Measurements from ENCODE around the gene SEC23A.
A peak's percentile ranks its signal among the peaks of the same experiment; 100 is the strongest.
"Not testable (repeated sequence)": the region's sequence is repeated elsewhere in the genome, so short reads cannot be mapped to it uniquely, and the experiment has no call there.

The SEC23A gene

GRCh38 chr14:39102969-39103957 is at the start of gene SEC23A:
SEC23A (minus strand) TSS chr14:39103235; CDS start chr14:39096118, 7,117 bp downstream.
- peak; percentile 58 to 70 for DNase-seq (ENCODE audit: low read depth in 2 of 2, low spot score in 1 of 2)

DNA sequence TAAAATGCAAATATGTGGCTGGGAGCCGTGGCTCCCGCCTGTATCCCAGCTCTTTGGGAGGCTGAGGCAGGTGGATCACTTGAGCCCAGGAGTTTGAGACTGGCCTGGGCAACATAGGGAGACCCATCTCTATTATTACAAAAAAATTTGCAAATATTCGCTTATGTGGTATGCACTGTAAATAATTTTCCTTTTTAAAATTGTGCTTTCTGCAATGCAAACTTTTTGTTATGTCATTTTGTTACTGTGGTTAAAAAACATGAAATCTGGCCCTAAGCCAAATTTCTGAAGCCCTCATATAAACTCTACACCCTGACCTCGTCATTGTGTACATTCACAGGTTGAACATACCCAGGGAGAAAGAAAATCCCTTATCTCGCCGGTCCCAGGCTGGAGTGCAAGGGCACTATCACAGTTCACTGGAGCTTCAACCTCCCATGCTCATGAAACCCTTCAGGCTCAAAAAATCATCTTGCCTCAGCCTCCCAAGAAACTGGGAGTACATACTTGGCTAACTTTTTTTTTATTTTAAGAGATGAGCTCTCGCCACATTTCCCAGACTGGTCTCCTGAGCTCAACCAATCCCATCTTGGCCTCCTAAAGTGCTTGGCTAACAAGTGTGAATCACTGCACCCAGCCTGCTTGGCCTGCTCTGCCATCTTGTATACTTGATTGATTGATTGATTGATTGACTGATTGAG is 42.4 kb upstream of the SEC23A start:
- no peak for DNase-seq (ENCODE audit: low read depth in 2 of 2, low spot score in 1 of 2)

DNA sequence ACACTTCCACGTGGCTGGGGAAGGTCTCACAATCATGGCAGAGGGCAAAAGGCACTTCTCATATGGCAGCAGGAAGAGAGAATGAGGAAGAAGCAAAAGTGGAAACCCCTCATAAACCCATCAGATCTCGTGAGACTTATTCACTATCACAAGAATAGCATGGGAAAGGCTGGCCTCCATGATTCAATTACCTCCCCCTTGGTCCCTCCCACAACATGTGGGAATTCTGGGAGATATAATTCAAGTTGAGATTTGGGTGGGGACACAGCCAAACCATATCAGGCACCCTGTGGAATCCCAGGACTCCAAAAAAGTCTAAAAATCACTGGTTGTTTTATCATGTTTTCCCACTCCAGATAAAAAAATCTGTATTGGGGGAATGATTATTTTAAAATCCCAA is 40.2 kb upstream of the SEC23A start:
- DNase-seq (ENCODE audit: low read depth in 2 of 2, low spot score in 1 of 2) = not testable (repeated sequence)

GRCh38 chr14:39141623-39142022 is 38.6 kb upstream of the SEC23A start:
- DNase-seq (ENCODE audit: low read depth in 2 of 2, low spot score in 1 of 2) = not testable (repeated sequence)

DNA sequence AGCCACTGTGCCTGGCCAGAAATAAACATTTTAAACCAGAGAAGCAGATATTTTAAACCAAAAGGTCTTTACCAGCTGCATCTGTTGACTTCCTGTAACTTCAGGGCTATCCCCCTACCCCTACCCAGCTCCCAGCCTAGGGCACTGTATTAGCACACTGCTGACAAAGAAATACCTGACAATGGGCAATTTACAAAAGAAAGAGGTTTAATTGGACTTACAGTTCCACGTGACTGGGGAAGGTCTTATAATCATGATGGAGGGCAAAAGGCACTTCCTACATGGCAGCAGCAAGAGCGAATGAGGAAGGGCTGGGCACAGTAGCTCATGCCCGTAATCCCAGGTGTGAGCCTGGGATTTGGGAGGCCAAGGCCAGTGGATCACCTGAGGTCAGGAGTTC is 37.1 kb upstream of the SEC23A start:
- no peak for DNase-seq (ENCODE audit: low read depth in 2 of 2, low spot score in 1 of 2)

- DNase-seq (ENCODE audit: low read depth in 2 of 2, low spot score in 1 of 2) = no peak
Measured at GRCh38 chr14:39138440-39138839, 35.4 kb upstream of the SEC23A start.

GRCh38 chr14:39137835-39138234 is 34.8 kb upstream of the SEC23A start:
- DNase-seq (ENCODE audit: low read depth in 2 of 2, low spot score in 1 of 2) = not testable (repeated sequence)

DNA sequence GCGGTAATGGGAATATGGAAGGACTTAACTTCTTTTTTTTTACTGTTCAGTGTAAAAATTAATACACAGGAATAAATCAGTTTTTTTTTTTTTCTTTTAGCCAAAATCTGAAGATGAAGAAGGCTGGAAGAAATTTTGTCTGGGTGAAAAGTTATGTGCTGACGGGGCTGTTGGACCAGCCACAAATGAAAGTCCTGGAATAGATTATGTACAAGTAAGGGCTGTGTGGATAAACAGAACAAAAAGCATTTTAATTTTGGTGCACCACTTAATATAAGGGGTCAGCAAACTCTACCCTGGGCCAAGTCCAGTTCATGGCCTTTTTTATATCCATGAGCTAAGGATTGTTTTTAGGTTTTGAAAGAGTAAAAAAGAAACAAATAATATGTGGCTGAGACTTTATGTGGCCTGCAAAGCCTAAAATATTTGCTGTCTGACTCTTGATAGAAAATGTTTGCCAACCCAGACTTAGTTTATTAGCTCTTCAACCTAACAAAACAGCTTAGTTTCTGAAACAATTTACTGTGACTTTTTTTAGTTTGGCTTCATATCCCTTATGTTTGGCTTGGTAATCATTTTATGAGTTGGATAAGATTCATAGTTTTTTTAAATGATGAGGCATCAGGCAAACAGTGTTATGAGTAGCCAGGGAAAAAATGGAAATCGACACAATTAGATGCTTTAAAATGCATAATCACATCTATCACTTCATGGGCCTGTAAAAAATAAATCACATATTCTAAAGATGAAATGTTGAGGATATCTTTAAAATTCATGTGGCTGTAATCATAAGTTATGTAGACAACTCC is 19.5 kb upstream of the SEC23A start:
- DNase-seq (ENCODE audit: low read depth in 2 of 2, low spot score in 1 of 2) = no peak

GRCh38 chr14:39114073-39114838 is 11.2 kb upstream of the SEC23A start, which contains the start of gene GEMIN2:
GEMIN2 (plus strand) TSS chr14:39114323; CDS start chr14:39114339, 16 bp downstream.
- DNase-seq (ENCODE audit: low read depth in 2 of 2, low spot score in 1 of 2) = peak; percentile 76 to 88

DNA sequence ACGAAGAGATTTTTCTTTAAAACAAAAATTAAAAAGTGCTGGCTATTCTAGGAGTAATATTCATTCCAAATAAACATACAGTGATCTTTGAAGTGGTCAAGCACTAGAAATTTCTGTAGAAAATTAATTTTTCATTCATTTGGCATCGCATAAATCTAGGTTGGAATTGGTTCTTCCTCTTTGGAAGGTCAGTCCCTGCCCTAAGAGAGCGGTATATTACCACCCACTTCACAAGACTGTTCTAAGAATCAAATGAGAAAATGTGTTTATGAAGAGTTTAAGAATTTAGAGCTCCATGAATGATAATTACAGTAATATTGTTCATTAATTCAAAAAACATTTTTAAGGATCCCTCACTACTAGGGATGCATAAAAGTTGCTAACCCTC is 10.6 kb upstream of the SEC23A start:
- DNase-seq (ENCODE audit: low read depth in 2 of 2, low spot score in 1 of 2) = no peak

- no peak for DNase-seq (ENCODE audit: low read depth in 2 of 2, low spot score in 1 of 2)
Measured at GRCh38 chr14:39109893-39110715, 7.1 kb upstream of the SEC23A start.

DNA sequence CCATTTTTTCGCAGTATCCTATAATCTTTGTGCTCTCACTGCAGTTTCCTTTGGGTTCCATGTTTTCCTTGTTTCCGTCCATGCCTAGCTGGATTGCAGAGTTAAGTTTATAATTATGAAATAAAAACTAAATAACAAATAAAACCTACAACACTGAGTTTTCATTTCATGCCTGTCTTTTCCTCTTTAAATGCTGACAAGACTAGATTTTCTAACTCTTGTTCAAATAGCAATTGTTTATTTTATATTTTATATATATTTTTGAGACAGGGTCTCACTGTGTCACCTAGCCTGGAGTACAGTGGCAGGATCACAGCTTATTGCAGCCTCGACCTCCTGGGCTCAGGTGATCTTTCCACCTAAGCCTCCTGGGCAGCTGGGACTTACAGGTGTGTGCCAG is 5.8 kb upstream of the SEC23A start:
- DNase-seq (ENCODE audit: low read depth in 2 of 2, low spot score in 1 of 2) = no peak

DNA sequence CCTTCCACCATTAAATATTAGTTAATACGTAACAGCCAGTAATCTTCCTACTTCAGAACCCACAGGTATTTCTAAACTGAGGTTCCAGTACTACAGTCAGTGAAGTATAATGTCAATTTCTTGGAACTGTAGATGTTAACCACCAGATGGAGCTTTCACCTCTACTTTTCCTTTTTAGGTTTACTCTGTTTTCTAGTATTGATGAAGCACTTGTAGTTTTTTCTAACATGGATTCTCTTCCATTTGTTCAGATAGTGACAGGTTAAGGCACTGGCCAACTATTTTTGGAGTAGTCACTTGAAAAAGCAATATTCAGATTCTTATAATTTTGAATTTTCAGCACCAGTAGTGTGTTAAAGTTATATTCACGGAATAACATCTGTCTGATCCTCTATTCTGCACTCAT is 4.6 kb upstream of the SEC23A start:
- no peak for DNase-seq (ENCODE audit: low read depth in 2 of 2, low spot score in 1 of 2)

GRCh38 chr14:39104078-39104801 is 1.2 kb upstream of the SEC23A start:
- not testable (repeated sequence) for DNase-seq (ENCODE audit: low read depth in 2 of 2, low spot score in 1 of 2)

DNA sequence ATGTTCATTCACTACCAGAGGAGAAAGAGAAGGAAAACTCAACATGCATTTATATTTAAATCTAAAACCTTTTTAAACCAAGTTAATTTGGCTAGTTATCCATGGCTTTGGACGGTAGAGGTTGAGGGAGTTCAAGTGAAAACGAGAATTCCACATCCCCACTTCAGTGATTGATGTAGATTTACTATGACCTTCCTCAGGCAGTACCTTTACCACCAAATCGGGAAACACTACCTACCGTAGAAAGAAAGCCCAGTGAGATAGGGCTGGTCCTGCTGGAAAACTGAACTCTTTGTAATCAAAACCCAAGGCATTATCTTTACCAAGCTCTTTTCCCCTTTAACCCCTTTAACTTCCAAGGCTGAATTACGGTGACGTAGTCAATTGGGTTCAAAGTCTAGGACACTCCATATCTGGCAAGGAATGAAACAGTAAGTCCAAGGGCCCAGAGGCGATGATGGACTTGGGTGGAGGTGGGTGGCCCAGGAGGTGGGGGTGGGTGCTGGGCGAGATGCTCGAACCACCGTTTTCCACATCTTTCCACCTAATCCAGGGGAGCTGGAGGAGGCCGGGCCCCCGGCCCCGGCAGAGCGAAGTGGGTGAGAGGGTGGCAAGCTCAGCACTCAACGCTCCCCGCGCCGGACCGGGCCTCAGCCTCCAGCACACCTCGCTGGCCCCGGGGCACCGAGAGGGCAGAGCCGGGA is 618 bp downstream of the SEC23A start:
- DNase-seq (ENCODE audit: low read depth in 2 of 2, low spot score in 1 of 2) = no peak

DNA sequence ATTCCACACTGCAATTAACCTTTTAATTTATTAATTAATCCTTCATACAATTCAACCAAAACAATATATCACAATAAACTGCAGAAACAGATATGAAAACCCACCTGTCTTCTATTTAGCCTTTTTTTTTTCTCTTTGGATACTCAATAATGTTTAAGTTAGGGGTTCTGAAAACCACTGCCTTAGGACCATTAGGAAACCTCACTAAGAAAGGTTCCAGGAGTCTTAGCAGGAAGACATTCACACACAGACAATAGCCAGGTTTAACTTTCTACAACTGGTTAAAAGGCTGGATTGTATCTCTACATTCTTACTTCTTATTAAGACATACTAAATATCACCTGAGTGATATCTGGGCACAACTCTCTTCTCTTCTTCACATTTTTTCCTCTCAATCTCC is 3.3 kb downstream of the SEC23A start:
- DNase-seq (ENCODE audit: low read depth in 2 of 2, low spot score in 1 of 2) = no peak

DNA sequence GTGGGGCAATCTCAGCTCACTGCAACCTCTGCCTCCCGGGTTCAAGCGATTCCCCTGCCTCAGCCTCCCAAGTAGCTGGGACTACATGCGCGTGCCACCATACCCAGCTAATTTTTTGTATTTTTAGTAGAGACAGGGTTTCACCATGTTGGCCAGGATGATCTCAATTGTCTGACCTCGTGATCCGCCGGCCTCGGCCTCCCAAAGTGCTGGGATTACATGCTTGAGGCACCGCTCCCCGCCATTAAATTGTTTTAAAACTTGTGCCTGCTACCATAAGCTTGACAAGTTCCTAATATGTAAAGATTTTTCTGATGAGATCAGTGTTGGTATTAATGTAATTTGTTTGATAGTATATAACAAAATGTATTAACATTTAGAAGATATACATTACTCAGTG is 3.8 kb downstream of the SEC23A start:
- DNase-seq (ENCODE audit: low read depth in 2 of 2, low spot score in 1 of 2) = not testable (repeated sequence)

DNA sequence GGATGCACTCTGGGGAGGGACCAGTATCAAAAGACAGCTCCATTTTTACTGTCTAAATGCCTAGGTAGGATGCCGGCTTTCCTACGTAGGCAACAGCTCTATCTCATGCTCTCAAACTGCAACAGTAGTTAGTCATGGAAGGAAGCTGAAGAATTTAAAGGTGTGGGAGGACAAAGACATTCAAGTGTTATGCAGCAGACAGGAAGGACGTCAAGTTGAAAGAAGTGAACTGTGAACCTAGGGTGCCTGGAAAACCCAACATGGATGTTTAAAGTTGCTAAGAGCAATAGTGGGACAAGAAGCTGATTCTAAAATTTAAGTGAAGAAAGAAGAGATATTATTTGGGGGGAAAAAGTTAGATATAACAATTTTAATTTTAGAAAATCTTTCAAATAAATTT is 5.9 kb downstream of the SEC23A start:
- no peak for DNase-seq (ENCODE audit: low read depth in 2 of 2, low spot score in 1 of 2)

Data from stimulated activated CD8-positive, alpha-beta memory T cell treated with anti-CD3 and anti-CD28 coated beads, Interleukin-4, amount 100 ng/mL, for 1 hour (primary cell).